Prostate gland (tissue), 2 donors: Measurements from ENCODE around the gene RAPGEF4.

ENCODE experiments used
- CTCF ChIP-seq, 4 experiments: fragments of 200-600 bp in 2 of 4; fragments of 450-650 bp in 2 of 4; sonication (generic) in 2 of 4; IDR thresholded peaks; 1 replicate in 3 of 4; 2 replicates in 1 of 4; pipeline ENCODE4 v1.5.1; 2016 to 2019; ENCODE audit warnings: antibody characterized with exemption in 4 of 4, mild to moderate bottlenecking in 2 of 4, moderate library complexity in 2 of 4
- POLR2AphosphoS5 ChIP-seq: sonication (generic); formaldehyde crosslinking; IDR thresholded peaks from one replicate; pipeline ENCODE4 v1.6.1; 2017; ENCODE audit warnings: antibody characterized with exemption

GRCh38 chr2:172901913-172902312, 166.3 kb downstream of the RAPGEF4 start:
- TF ChIP-seq CTCF (IDR thresholded peaks at IDR 0.05) (no peak), POLR2AphosphoS5 (no peak)
